Testis (tissue), 3 donors: Measurements from ENCODE around the gene L1CAM. TPM values are rescaled to one million over a fixed set of nuclear protein-coding genes. Genes with fewer than 3 reads are reported as not detected.

ENCODE experiments used
- DNase-seq: peaks from one replicate; pipeline ENCODE4 v3.0.0-alpha.2; 2019
- H3K27ac ChIP-seq, 2 donors: fragments of 200-600 bp; sonication (generic); one replicate each; pipeline ENCODE4 v1.5.1; 2019
- H3K27me3 ChIP-seq: fragments of 200-600 bp; sonication (generic); one replicate; pipeline ENCODE4 v1.5.1; 2019
- H3K36me3 ChIP-seq: fragments of 200-600 bp; sonication (generic); one replicate; pipeline ENCODE4 v1.5.1; 2017; ENCODE audit warnings: low read depth; ENCODE audit errors: missing control alignments
- H3K4me1 ChIP-seq: fragments of 200-600 bp; sonication (generic); one replicate; pipeline ENCODE4 v1.5.1; 2019
- H3K4me3 ChIP-seq, 2 donors: fragments of 200-600 bp; sonication (generic); one replicate each; pipeline ENCODE4 v1.5.1; 2017 to 2019
- H3K9me3 ChIP-seq: fragments of 200-600 bp; sonication (generic); one replicate; pipeline ENCODE4 v1.5.1; 2017
- CTCF ChIP-seq, 3 experiments: fragments of 450-650 bp in 2 of 3; fragments of 200-600 bp in 1 of 3; sonication (generic) in 1 of 3; IDR thresholded peaks; one replicate each; pipeline ENCODE4 v1.5.1; 2016 to 2019; ENCODE audit warnings: antibody characterized with exemption in 3 of 3, mild to moderate bottlenecking in 2 of 3, moderate library complexity in 1 of 3
- POLR2A ChIP-seq: fragments of 450-650 bp; IDR thresholded peaks from one replicate; pipeline ENCODE4 v1.6.1; 2017; ENCODE audit warnings: antibody characterized with exemption, mild to moderate bottlenecking, moderate library complexity
- WGBS, 2 donors: methylation state at CpG; one replicate each; pipeline ENCODE4 v1.1.5; 2018; 5-methylcytosine and 5-hydroxymethylcytosine counted together
- intact Hi-C: fragments of 100-400 bp; cut with DNase I; formaldehyde crosslinking; loops from one replicate; pipeline ENCODE4 v1.15.1; 2023; ENCODE audit warnings: low total_unique reads
- polyA plus RNA-seq: library from polyadenylated mRNA; stranded (reverse); fragments of 350-450 nt; fragmentation: Illumina TruSeq; extraction: RNeasy Lipid Tissue Mini Kit (QIAGEN cat#74804); gene quantifications from one replicate; pipeline ENCODE4 v1.2.3, GENCODE V29; 2014; ENCODE audit warnings: low read depth, low replicate concordance; ENCODE audit not compliant: insufficient read depth
- total RNA-seq, 2 donors: library from RNA; depleted of rRNA; stranded (reverse); fragments of >200 nt; gene quantifications; one replicate each; pipeline ENCODE4 v1.2.3, GENCODE V29; 2016

Gene L1CAM
- total and polyA plus RNA-seq, 3 donors from 2014 or later = 1.7 to 4.5 (median 2.5) TPM

DNA sequence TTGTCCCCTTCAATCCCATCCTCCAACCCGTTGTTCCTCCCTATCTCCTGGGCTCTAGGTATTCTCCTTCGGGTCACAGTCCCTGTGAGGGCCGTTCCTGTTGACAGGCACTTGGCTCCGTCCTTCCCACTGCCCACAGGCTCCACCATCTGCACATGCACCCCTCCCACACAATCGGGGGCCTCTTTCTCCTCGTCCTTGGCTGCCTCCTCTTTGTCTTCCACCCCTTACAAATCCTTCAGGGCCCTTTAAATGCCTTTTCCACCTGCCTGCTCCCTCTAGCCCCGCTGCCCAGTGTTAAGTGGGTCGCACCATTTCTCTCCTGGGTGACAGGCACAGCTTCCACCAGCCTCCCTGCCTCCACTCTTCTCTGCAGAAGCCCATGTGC lies 15.8 kb upstream of the L1CAM start:
- H3K27me3 ChIP-seq = no peaks in the 10 kb centered on the region
- no peak overlapping the region for H3K27ac ChIP-seq
- 37 to 53% methylated on average over 8 of the region's 8 CpGs for WGBS, 2 donors
- DNase-seq = no peak
- no peak overlapping the region for H3K4me3 ChIP-seq
- TF ChIP-seq POLR2A (no peak), CTCF (IDR thresholded peaks at IDR 0.05) (no peak)
- no peaks in the 10 kb centered on the region for H3K36me3 ChIP-seq
- H3K9me3 ChIP-seq = no peaks in the 10 kb centered on the region
- H3K4me1 ChIP-seq = peaks cover 3% of the 10 kb centered on the region
- intact Hi-C loops = no loop called here

DNA sequence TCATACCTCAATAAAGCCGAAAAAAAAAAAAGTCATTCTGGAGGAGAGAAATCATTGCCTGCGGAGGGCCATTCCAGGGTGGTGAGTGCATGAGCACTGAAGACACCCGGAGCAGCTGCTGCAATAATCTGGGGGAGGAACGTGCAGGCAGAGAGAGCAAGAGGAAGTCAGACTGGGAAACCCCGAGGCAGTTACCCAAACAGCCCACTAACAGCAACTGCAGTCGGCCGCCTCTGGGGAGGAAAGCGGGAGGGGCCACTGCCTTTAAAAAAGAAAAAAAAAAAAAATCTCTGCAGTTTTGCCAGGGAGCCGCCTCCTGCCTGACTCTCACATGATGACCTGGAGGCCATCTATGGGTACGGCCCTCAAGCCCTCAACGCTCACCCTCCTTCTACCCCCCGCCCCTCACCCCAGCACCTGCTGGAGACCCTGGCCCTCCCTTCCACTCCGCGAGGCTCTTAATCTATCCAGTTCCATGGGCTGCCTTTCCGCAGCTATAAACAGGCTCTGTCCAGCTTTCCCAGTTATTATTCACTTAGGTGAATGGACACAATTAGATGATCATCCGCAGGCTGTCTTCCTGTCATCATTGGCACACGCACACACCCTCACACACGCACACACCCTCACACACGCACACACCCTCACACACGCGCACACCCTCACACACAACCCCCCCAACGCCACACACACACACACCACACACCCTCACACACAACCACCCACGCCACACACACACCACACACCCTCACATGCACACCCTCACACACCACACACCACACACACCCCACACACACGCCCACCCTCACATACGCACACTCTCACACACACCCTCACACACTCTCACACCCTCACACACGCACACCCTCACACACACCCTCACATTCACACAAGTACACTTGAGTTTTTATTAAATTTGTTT lies 15.1 kb upstream of the L1CAM start:
- TF ChIP-seq CTCF (IDR thresholded peaks at IDR 0.05) (no peak), POLR2A (no peak)
- Histone ChIP-seq H3K4me1 (peaks cover 3% of the 10 kb centered on the region), H3K36me3 (no peaks in the 10 kb centered on the region), H3K27ac (no peak overlapping the region), H3K27me3 (no peaks in the 10 kb centered on the region), H3K9me3 (no peaks in the 10 kb centered on the region), H3K4me3 (no peak overlapping the region)
- intact Hi-C loops = no loop called here
- DNase-seq = peak; percentile 44
- 23 to 38% methylated on average over 10 to 26 of the region's 26 CpGs for WGBS, 2 donors

DNA sequence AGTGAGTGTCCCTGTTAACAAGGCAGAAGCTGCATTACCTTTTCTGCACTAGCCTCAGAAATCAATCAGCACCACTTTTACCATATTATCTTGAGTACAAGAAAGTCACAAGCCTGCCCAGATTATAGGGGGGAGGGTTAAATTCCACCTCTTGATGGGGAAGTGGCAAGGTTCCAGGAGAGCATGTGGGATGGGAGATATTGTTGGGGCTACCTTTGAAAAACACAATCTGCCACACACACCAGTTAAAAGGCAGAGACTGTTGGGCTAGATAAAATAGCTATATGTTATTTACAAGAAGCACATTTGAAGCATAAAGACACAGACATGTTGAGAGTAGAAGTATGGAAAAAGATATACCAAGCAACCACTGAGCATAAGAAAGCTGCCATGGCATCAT lies 11.9 kb upstream of the L1CAM start:
- H3K27me3 ChIP-seq = no peaks in the 10 kb centered on the region
- no peak for DNase-seq
- intact Hi-C loops = no loop called here
- H3K36me3 ChIP-seq = no peaks in the 10 kb centered on the region
- no peak overlapping the region for H3K4me3 ChIP-seq
- TF ChIP-seq POLR2A (no peak), CTCF (IDR thresholded peaks at IDR 0.05) (no peak)
- H3K9me3 ChIP-seq = no peaks in the 10 kb centered on the region
- peaks cover 3% of the 10 kb centered on the region for H3K4me1 ChIP-seq
- H3K27ac ChIP-seq = no peak overlapping the region

DNA sequence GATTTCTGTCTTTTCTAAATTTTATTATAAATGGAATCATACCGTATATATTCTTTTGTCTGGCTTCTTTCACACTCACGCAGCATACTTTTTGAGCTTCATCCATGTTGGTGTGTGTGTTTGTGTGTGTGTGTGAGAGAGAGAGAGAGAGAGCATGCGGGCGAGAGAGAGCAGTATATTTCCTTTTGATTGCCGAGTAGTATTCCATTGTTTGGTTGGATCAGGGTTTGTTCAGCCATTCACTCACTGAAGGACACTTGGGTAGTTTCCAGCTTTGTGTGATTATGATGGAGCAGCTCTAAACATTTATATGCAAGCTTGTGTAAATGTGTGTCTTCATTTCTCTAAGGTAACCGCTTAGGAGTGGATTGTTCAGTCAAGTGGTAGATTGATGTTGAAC lies 3.1 kb upstream of the L1CAM start:
- H3K4me3 ChIP-seq = no peak overlapping the region
- intact Hi-C loops = no loop called here
- H3K36me3 ChIP-seq = no peaks in the 10 kb centered on the region
- 92 to 93% methylated on average over 5 to 6 of the region's 6 CpGs for WGBS, 2 donors
- no peaks in the 10 kb centered on the region for H3K27me3 ChIP-seq
- no peak for DNase-seq
- no peak overlapping the region for H3K27ac ChIP-seq
- no peaks in the 10 kb centered on the region for H3K4me1 ChIP-seq
- H3K9me3 ChIP-seq = no peaks in the 10 kb centered on the region
- TF ChIP-seq CTCF (IDR thresholded peaks at IDR 0.05) (no peak), POLR2A (no peak)

- no peaks in the 10 kb centered on the region for H3K9me3 ChIP-seq
- no peak overlapping the region for H3K27ac ChIP-seq
- WGBS, 2 donors = 77% methylated on average over 6 of the region's 6 CpGs
- H3K36me3 ChIP-seq = no peaks in the 10 kb centered on the region
- TF ChIP-seq POLR2A = no peak
- TF ChIP-seq CTCF (IDR thresholded peaks at IDR 0.05) = no peak
- no peaks in the 10 kb centered on the region for H3K4me1 ChIP-seq
- intact Hi-C loops = no loop called here
- H3K4me3 ChIP-seq = no peak overlapping the region
- DNase-seq = no peak
- H3K27me3 ChIP-seq = no peaks in the 10 kb centered on the region
Observed at GRCh38 chrX:153888344-153888743, 2.4 kb upstream of the L1CAM start.
